Neural progenitor cell (in vitro differentiated cells): ENCODE data around the gene SCGB2A2.

Experiments used
- EZH2 ChIP-seq: fragments of 200-600 bp; sonication (generic); IDR thresholded peaks from 2 replicates; pipeline ENCODE4 v1.6.1; 2017; ENCODE audit warnings: antibody characterized with exemption, mild to moderate bottlenecking, moderate library complexity
- EZH2phosphoT487 ChIP-seq: fragments of 200-600 bp; sonication (generic); IDR thresholded peaks from 2 replicates; pipeline ENCODE4 v1.6.1; 2017; ENCODE audit warnings: antibody characterized with exemption
- TF ChIP-seq, protein P1 (sequence below): fragments of 200-600 bp; sonication (generic); IDR thresholded peaks from 2 replicates; pipeline ENCODE4 v1.5.1; 2017; ENCODE audit warnings: antibody characterized with exemption, mild to moderate bottlenecking

DNA sequence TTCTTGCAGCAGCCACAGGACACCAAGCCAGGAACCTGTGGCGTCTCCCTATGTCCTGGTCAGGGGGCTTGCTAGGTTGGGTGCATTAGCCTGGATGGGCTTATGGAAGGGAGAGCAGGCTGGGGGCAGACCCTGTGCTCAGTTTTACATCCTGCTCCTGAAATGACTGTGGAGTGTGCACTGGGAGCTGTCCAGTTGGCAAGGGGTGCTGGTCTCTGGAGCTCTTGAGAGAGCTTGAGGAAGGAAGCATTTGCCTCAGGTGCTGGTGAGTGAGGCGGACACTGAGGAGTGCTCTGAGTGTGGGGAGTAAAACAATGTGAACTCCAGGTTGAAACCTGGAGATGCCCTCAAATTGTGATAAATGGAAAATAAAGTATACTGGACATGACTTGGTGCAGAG lies 25.5 kb downstream of the SCGB2A2 start:
- TF ChIP-seq, protein P1, sequence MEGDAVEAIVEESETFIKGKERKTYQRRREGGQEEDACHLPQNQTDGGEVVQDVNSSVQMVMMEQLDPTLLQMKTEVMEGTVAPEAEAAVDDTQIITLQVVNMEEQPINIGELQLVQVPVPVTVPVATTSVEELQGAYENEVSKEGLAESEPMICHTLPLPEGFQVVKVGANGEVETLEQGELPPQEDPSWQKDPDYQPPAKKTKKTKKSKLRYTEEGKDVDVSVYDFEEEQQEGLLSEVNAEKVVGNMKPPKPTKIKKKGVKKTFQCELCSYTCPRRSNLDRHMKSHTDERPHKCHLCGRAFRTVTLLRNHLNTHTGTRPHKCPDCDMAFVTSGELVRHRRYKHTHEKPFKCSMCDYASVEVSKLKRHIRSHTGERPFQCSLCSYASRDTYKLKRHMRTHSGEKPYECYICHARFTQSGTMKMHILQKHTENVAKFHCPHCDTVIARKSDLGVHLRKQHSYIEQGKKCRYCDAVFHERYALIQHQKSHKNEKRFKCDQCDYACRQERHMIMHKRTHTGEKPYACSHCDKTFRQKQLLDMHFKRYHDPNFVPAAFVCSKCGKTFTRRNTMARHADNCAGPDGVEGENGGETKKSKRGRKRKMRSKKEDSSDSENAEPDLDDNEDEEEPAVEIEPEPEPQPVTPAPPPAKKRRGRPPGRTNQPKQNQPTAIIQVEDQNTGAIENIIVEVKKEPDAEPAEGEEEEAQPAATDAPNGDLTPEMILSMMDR, result no peak
- TF ChIP-seq EZH2phosphoT487 (no peak), EZH2 (no peak)
